HG03432 (cell line): ENCODE measurements around the gene LEFTY2.
A peak's percentile ranks its signal among the peaks of the same experiment; 100 is the strongest.
"Not testable (repeated sequence)": the region's sequence is repeated elsewhere in the genome, so short reads cannot be mapped to it uniquely, and the experiment has no call there.

Experiments
- ATAC-seq: cut with Tn5 transposase; IDR thresholded peaks from one replicate; pipeline ENCODE4 v1.9.1; 2021; ENCODE audit warnings: mild to moderate bottlenecking, moderate library complexity; ENCODE audit not compliant: unreplicated experiment

Gene LEFTY2

GRCh38 chr1:225954753-225955152, 13.7 kb upstream of the LEFTY2 start:
- no peak for ATAC-seq

- no peak for ATAC-seq
Measured at GRCh38 chr1:225953315-225953714, 12.3 kb upstream of the LEFTY2 start.

- ATAC-seq: no peak
Measured at GRCh38 chr1:225950905-225951497, 10.0 kb upstream of the LEFTY2 start.

- no peak for ATAC-seq
Measured at GRCh38 chr1:225949041-225949440, 8.0 kb upstream of the LEFTY2 start.

- no peak for ATAC-seq
Measured at GRCh38 chr1:225946803-225947202, 5.8 kb upstream of the LEFTY2 start.

- no peak for ATAC-seq
Measured at GRCh38 chr1:225946082-225946620, 5.1 kb upstream of the LEFTY2 start.

GRCh38 chr1:225945564-225945963, 4.5 kb upstream of the LEFTY2 start:
- no peak for ATAC-seq

- peak; percentile 60 for ATAC-seq
Measured at GRCh38 chr1:225944951-225945350, 3.9 kb upstream of the LEFTY2 start.

- ATAC-seq: no peak
Measured at GRCh38 chr1:225944387-225944786, 3.4 kb upstream of the LEFTY2 start.

- ATAC-seq: no peak
Measured at GRCh38 chr1:225943582-225943981, 2.6 kb upstream of the LEFTY2 start.

- peak; percentile 77 for ATAC-seq
Measured at GRCh38 chr1:225942574-225942973, 1.6 kb upstream of the LEFTY2 start.

- ATAC-seq: no peak
Measured at GRCh38 chr1:225941942-225942222, 862 bp upstream of the LEFTY2 start.

- ATAC-seq: no peak
Measured at GRCh38 chr1:225940385-225941151, 452 bp downstream of the LEFTY2 start.

GRCh38 chr1:225939939-225940310, 1.1 kb downstream of the LEFTY2 start:
- ATAC-seq: not testable (repeated sequence)

GRCh38 chr1:225939097-225939938, 1.7 kb downstream of the LEFTY2 start:
- not testable (repeated sequence) for ATAC-seq

GRCh38 chr1:225937048-225937968, 3.7 kb downstream of the LEFTY2 start:
- ATAC-seq: no peak

GRCh38 chr1:225936523-225936922, 4.5 kb downstream of the LEFTY2 start:
- no peak for ATAC-seq

GRCh38 chr1:225936086-225936485, 4.9 kb downstream of the LEFTY2 start:
- ATAC-seq: not testable (repeated sequence)

GRCh38 chr1:225934711-225935110, 6.3 kb downstream of the LEFTY2 start:
- no peak for ATAC-seq

GRCh38 chr1:225933072-225933471, 7.9 kb downstream of the LEFTY2 start:
- ATAC-seq: no peak
